Activated CD4-positive, alpha-beta T cell treated with anti-CD3 and anti-CD28 coated beads for 48 hours (primary cell): Measurements from ENCODE around the gene ATP8B4.
A peak's percentile ranks its signal among the peaks of the same experiment; 100 is the strongest.
"Not testable (repeated sequence)": the region's sequence is repeated elsewhere in the genome, so short reads cannot be mapped to it uniquely, and the experiment has no call there.

Source experiments
- DNase-seq: peaks from one replicate; pipeline ENCODE4 v3.0.0-alpha.2; 2020

The ATP8B4 gene

GRCh38 chr15:50003786-50004334 lies 115.2 kb downstream of the ATP8B4 start:
- DNase-seq: peak; percentile 71

- no peak for DNase-seq
These were observed 127.4 kb downstream of the ATP8B4 start for GRCh38 chr15:49991587-49991986.

GRCh38 chr15:49990835-49991545 lies 128.0 kb downstream of the ATP8B4 start:
- no peak for DNase-seq

- DNase-seq: no peak
These were observed 129.5 kb downstream of the ATP8B4 start for GRCh38 chr15:49989498-49989897.

GRCh38 chr15:49988766-49989165 lies 130.3 kb downstream of the ATP8B4 start:
- DNase-seq: no peak

GRCh38 chr15:49987896-49988295 lies 131.1 kb downstream of the ATP8B4 start:
- DNase-seq: no peak

- no peak for DNase-seq
These were observed 131.7 kb downstream of the ATP8B4 start for GRCh38 chr15:49987198-49987785.

- no peak for DNase-seq
These were observed 132.7 kb downstream of the ATP8B4 start for GRCh38 chr15:49986326-49986725.

- no peak for DNase-seq
These were observed 133.6 kb downstream of the ATP8B4 start for GRCh38 chr15:49985463-49985862.

- no peak for DNase-seq
These were observed 134.6 kb downstream of the ATP8B4 start for GRCh38 chr15:49984436-49984835.

- DNase-seq: no peak
These were observed 136.4 kb downstream of the ATP8B4 start for GRCh38 chr15:49982584-49982983.

- DNase-seq: no peak
These were observed 139.2 kb downstream of the ATP8B4 start for GRCh38 chr15:49979705-49980382.

GRCh38 chr15:49978121-49978520 lies 140.9 kb downstream of the ATP8B4 start:
- no peak for DNase-seq

- no peak for DNase-seq
These were observed 141.7 kb downstream of the ATP8B4 start for GRCh38 chr15:49977306-49977705.

GRCh38 chr15:49964551-49964950 lies 154.5 kb downstream of the ATP8B4 start:
- no peak for DNase-seq

- DNase-seq: no peak
These were observed 155.0 kb downstream of the ATP8B4 start for GRCh38 chr15:49964061-49964460.

- not testable (repeated sequence) for DNase-seq
These were observed 155.8 kb downstream of the ATP8B4 start for GRCh38 chr15:49963033-49963772.

- no peak for DNase-seq
These were observed 156.9 kb downstream of the ATP8B4 start for GRCh38 chr15:49962044-49962602.

- DNase-seq: no peak
These were observed 165.6 kb downstream of the ATP8B4 start for GRCh38 chr15:49953421-49953820.

GRCh38 chr15:49946681-49947080 lies 172.4 kb downstream of the ATP8B4 start:
- no peak for DNase-seq

GRCh38 chr15:49934487-49934886 lies 184.5 kb downstream of the ATP8B4 start:
- DNase-seq: no peak

- no peak for DNase-seq
These were observed 191.7 kb downstream of the ATP8B4 start for GRCh38 chr15:49927189-49927861.
